ENCODE data around the gene PALLD.

Gene PALLD

DNA sequence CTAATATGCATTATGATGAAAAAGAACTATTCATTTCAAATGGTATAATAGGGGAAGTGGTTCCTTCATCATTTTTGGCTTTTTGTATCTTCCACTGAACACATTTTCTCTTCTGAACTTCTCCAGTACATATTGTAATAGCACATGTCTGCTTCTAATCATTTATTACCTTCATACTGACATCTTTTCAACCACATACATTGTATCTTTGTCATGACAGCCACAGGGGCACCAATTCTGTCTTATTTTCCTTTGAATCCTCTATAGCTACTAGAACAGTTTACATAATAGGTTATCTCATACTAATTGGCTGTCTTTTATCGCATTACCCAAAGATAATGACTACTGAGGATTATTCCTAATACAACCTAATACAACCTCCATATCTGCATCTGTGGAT, 37.7 kb downstream of the PALLD start:
- Histone ChIP-seq H3K27me3 (ENCODE audit: insufficient read depth, low read length) (no peaks in the 10 kb centered on the region), H3K9ac (ENCODE audit: low read length) (no peak overlapping the region), H3K4me1 (ENCODE audit: insufficient read depth, low read length, severe bottlenecking) (no peaks in the 10 kb centered on the region), H3K4me3 (ENCODE audit: low read depth, low read length, poor library complexity, severe bottlenecking) (no peak overlapping the region), H3K4me2 (ENCODE audit: low read length) (no peak overlapping the region), H3K79me2 (ENCODE audit: insufficient read depth, low read length) (no peaks in the 10 kb centered on the region), H2AFZ (ENCODE audit: low read length) (no peak overlapping the region), H3K36me3 (ENCODE audit: insufficient read depth, low read length) (no peaks in the 10 kb centered on the region), H3F3A (ENCODE audit: insufficient read depth, low read length) (no peaks in the 10 kb centered on the region), H3K9me2 (ENCODE audit: low read depth, low read length) (no peaks in the 10 kb centered on the region), H3K9me3 (ENCODE audit: low read length) (no peaks in the 10 kb centered on the region), H3K27ac (ENCODE audit: low read depth, low read length, poor library complexity, severe bottlenecking) (no peak overlapping the region), H4K20me1 (ENCODE audit: insufficient read depth, low read length) (no peaks in the 10 kb centered on the region)
- TF ChIP-seq CTCF (IDR thresholded peaks at IDR 0.05; ENCODE audit: low read length): no peak
- no peak for TF ChIP-seq EZH2 (IDR thresholded peaks at IDR 0.05; ENCODE audit: borderline replicate concordance, low read length)

DNA sequence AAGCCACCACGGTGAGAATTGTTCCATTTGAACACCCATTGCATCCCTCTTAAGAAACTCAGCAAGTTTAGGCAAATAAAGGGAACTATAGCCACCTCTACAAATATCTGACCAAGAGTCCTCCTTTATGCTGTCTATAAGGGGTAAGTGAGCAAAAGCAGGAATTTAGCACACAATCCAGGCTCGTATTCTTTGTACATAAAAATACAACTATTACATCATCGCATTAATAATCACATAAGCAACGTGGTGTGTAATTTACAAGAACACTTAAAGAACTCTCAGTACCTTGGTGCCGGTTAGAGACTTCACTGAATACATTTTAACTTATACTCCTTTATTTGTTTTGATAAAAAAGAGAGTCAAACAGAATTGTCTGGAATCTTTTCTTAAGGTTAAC, 38.8 kb downstream of the PALLD start:
- TF ChIP-seq EZH2 (IDR thresholded peaks at IDR 0.05; ENCODE audit: borderline replicate concordance, low read length) (no peak), CTCF (IDR thresholded peaks at IDR 0.05; ENCODE audit: low read length) (no peak)

GRCh38 chr4:168536448-168536847, 39.6 kb downstream of the PALLD start:
- no peaks in the 10 kb centered on the region for H3K9me2 ChIP-seq (ENCODE audit: low read depth, low read length)
- H3K4me3 ChIP-seq (ENCODE audit: low read depth, low read length, poor library complexity, severe bottlenecking): no peak overlapping the region
- H3F3A ChIP-seq (ENCODE audit: insufficient read depth, low read length): no peaks in the 10 kb centered on the region
- no peaks in the 10 kb centered on the region for H3K4me1 ChIP-seq (ENCODE audit: insufficient read depth, low read length, severe bottlenecking)
- H3K36me3 ChIP-seq (ENCODE audit: insufficient read depth, low read length): no peaks in the 10 kb centered on the region
- no peak overlapping the region for H3K9ac ChIP-seq (ENCODE audit: low read length)
- TF ChIP-seq EZH2 (IDR thresholded peaks at IDR 0.05; ENCODE audit: borderline replicate concordance, low read length) (no peak), CTCF (IDR thresholded peaks at IDR 0.05; ENCODE audit: low read length) (no peak)
- no peaks in the 10 kb centered on the region for H3K27me3 ChIP-seq (ENCODE audit: insufficient read depth, low read length)
- H3K4me2 ChIP-seq (ENCODE audit: low read length): no peak overlapping the region
- no peak overlapping the region for H2AFZ ChIP-seq (ENCODE audit: low read length)
- H3K79me2 ChIP-seq (ENCODE audit: insufficient read depth, low read length): no peaks in the 10 kb centered on the region
- H3K9me3 ChIP-seq (ENCODE audit: low read length): no peaks in the 10 kb centered on the region
- H3K27ac ChIP-seq (ENCODE audit: low read depth, low read length, poor library complexity, severe bottlenecking): no peak overlapping the region
- no peaks in the 10 kb centered on the region for H4K20me1 ChIP-seq (ENCODE audit: insufficient read depth, low read length)

More for the DNA sequence above, 38.8 kb downstream of the PALLD start:
- no peak overlapping the region for H3K4me2 ChIP-seq (ENCODE audit: low read length)
- no peaks in the 10 kb centered on the region for H3F3A ChIP-seq (ENCODE audit: insufficient read depth, low read length)
- H3K36me3 ChIP-seq (ENCODE audit: insufficient read depth, low read length): no peaks in the 10 kb centered on the region
- H3K9ac ChIP-seq (ENCODE audit: low read length): no peak overlapping the region
- H3K27me3 ChIP-seq (ENCODE audit: insufficient read depth, low read length): no peaks in the 10 kb centered on the region
- H3K9me2 ChIP-seq (ENCODE audit: low read depth, low read length): no peaks in the 10 kb centered on the region
- H3K27ac ChIP-seq (ENCODE audit: low read depth, low read length, poor library complexity, severe bottlenecking): no peak overlapping the region
- no peak overlapping the region for H2AFZ ChIP-seq (ENCODE audit: low read length)
- H4K20me1 ChIP-seq (ENCODE audit: insufficient read depth, low read length): no peaks in the 10 kb centered on the region
- no peaks in the 10 kb centered on the region for H3K9me3 ChIP-seq (ENCODE audit: low read length)
- H3K4me3 ChIP-seq (ENCODE audit: low read depth, low read length, poor library complexity, severe bottlenecking): no peak overlapping the region
- H3K79me2 ChIP-seq (ENCODE audit: insufficient read depth, low read length): no peaks in the 10 kb centered on the region
- H3K4me1 ChIP-seq (ENCODE audit: insufficient read depth, low read length, severe bottlenecking): no peaks in the 10 kb centered on the region
